Kidney (tissue), 14 donors: ENCODE results near the gene NME8. TPM values are rescaled to one million over a fixed set of nuclear protein-coding genes. Genes with fewer than 3 reads are reported as not detected.

Experiments
- DNase-seq, 5 donors: peaks; one replicate each; pipeline ENCODE4 v3.0.0-alpha.2; 2013 to 2020
- FAIRE-seq: peaks from 2 replicates; lab custom pipeline; 2012; peaks lifted over from hg19 to GRCh38; lab: Jason Lieb, UNC
- H3K27ac ChIP-seq, 2 donors: one replicate each; pipeline ENCODE4 v1.7.0; 2013; ENCODE audit warnings: low read depth in 2 of 2, low read length in 2 of 2, inconsistent platforms in 1 of 2
- H3K27me3 ChIP-seq: one replicate; pipeline ENCODE4 v1.7.1; 2013; ENCODE audit warnings: low read length, inconsistent platforms; ENCODE audit not compliant: control insufficient read depth, insufficient read depth
- H3K36me3 ChIP-seq, 3 donors: one replicate each; pipeline versions ENCODE4 v1.7.0 to v1.7.1; 2013; ENCODE audit warnings: low read length in 3 of 3, control low read depth in 1 of 3, inconsistent platforms in 1 of 3; ENCODE audit not compliant: insufficient read depth in 3 of 3, control insufficient read depth in 2 of 3
- H3K4me1 ChIP-seq, 3 donors: one replicate each; pipeline versions ENCODE4 v1.7.0 to v1.7.1; 2013; ENCODE audit warnings: low read length in 3 of 3, inconsistent platforms in 1 of 3, low read depth in 1 of 3; ENCODE audit not compliant: control insufficient read depth in 2 of 3, insufficient read depth in 2 of 3
- H3K4me3 ChIP-seq, 3 donors: one replicate each; pipeline versions ENCODE4 v1.7.0 to v1.8.1; 2013; ENCODE audit warnings: low read length in 3 of 3, control low read depth in 1 of 3, inconsistent platforms in 1 of 3
- H3K9ac ChIP-seq, 3 donors: one replicate each; pipeline versions ENCODE4 v1.7.0 to v1.7.1; 2013; ENCODE audit warnings: low read length in 3 of 3, control low read depth in 1 of 3, inconsistent platforms in 1 of 3
- H3K9me3 ChIP-seq, 3 donors: one replicate each; pipeline versions ENCODE4 v1.7.0 to v1.7.1; 2013; ENCODE audit warnings: low read length in 3 of 3, control low read depth in 1 of 3, inconsistent platforms in 1 of 3; ENCODE audit not compliant: control insufficient read depth in 2 of 3, insufficient read depth in 1 of 3
- intact Hi-C: fragments of 100-400 bp; cut with DNase I; formaldehyde crosslinking; loops from one replicate; pipeline ENCODE4 v1.11.1; 2022
- polyA plus RNA-seq: library from polyadenylated mRNA; stranded (reverse); fragments of 350-450 nt; fragmentation: Illumina TruSeq; extraction: RNeasy Lipid Tissue Mini Kit (QIAGEN cat#74804); gene quantifications from one replicate; pipeline ENCODE4 v1.2.3, GENCODE V29; 2014; ENCODE audit warnings: low read depth, low replicate concordance; ENCODE audit not compliant: insufficient read depth
- total RNA-seq: library from RNA; stranded (reverse); fragmentation: NEBNext Ultra II Directional; extraction: Animal tissue kit (Norgen Biotek cat#: 25700); gene quantifications from one replicate; pipeline ENCODE4 v1.2.1, GENCODE V29; 2021
- TF ChIP-seq, protein P1 (sequence below): IDR thresholded peaks from 3 replicates; pipeline ENCODE4 v1.5.1; 2012; ENCODE audit warnings: mild to moderate bottlenecking, moderate library complexity, borderline replicate concordance; ENCODE audit not compliant: insufficient read depth; ENCODE audit errors: extremely low read depth
- donor health status: control.
- donor health status: control.
- donor health status: control.
- donor health status: control.
- donor health status: control.
- donor health status: DM: yes; HTN: yes; CAD: no.
- donor health status: Normal renal cell carcinoma (clear cell type).

Gene NME8
- total and polyA plus RNA-seq, 2 donors from 2014 or later, result 0.44 to 1.2 TPM

DNA sequence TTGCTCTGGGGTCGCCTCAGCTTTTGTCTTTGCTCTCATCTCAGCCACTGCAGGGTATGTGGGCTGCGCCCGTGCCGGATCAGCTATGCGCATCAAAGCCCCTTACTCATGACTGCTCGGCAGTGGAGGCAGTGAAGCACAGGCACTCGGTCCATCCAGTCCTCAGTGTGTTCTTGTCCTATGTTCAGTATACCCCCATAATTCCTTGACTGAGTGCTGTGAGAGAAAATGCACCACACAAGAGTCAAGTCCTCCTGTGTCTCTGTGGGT lies 99.5 kb downstream of the NME8 start:
- no peak overlapping the region for H3K9ac ChIP-seq
- H3K36me3 ChIP-seq, result peaks cover 0 to 7% (median 2%) of the 10 kb centered on the region in 3 donors
- intact Hi-C loops, result no loop called here
- no peaks in the 10 kb centered on the region for H3K9me3 ChIP-seq
- no peaks in the 10 kb centered on the region for H3K27me3 ChIP-seq
- no peak overlapping the region for H3K4me3 ChIP-seq
- H3K4me1 ChIP-seq, result peaks cover 0 to 3% (median 0%) of the 10 kb centered on the region in 3 donors
- DNase-seq (peak in 4 of 5 donors; percentile 43 to 67 (median 58)), FAIRE-seq (no peak)
- H3K27ac ChIP-seq, result no peak overlapping the region
- TF ChIP-seq, protein P1, sequence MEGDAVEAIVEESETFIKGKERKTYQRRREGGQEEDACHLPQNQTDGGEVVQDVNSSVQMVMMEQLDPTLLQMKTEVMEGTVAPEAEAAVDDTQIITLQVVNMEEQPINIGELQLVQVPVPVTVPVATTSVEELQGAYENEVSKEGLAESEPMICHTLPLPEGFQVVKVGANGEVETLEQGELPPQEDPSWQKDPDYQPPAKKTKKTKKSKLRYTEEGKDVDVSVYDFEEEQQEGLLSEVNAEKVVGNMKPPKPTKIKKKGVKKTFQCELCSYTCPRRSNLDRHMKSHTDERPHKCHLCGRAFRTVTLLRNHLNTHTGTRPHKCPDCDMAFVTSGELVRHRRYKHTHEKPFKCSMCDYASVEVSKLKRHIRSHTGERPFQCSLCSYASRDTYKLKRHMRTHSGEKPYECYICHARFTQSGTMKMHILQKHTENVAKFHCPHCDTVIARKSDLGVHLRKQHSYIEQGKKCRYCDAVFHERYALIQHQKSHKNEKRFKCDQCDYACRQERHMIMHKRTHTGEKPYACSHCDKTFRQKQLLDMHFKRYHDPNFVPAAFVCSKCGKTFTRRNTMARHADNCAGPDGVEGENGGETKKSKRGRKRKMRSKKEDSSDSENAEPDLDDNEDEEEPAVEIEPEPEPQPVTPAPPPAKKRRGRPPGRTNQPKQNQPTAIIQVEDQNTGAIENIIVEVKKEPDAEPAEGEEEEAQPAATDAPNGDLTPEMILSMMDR, result no peak

Other genes starting within 250 kb of the NME8 start
- gene GPR141, start 164.8 kb upstream of the NME8 start, total RNA-seq, result 3.3 TPM
- gene GPR141, start 164.8 kb upstream of the NME8 start, polyA plus RNA-seq, result not detected
- 6.8 TPM for gene SFRP4, start 68.2 kb downstream of the NME8 start, total RNA-seq
- 1.5 TPM for gene SFRP4, start 68.2 kb downstream of the NME8 start, polyA plus RNA-seq
- gene EPDR1, start 72.0 kb downstream of the NME8 start, total RNA-seq, result 17.0 TPM
- 25.2 TPM for gene EPDR1, start 72.0 kb downstream of the NME8 start, polyA plus RNA-seq